Measurements from ENCODE around the gene RPIA.

RPIA gene

GRCh38 chr2:88666576-88666975 lies 24.9 kb upstream of the RPIA start:
- H3K27ac ChIP-seq (ENCODE audit: low read depth, low read length), result no peak overlapping the region
- no peak overlapping the region for H3K9ac ChIP-seq (ENCODE audit: low read length)
- H2BK5ac ChIP-seq (ENCODE audit: low read length), result no peak overlapping the region
- H3K56ac ChIP-seq (ENCODE audit: low read length), result no peak overlapping the region
- H3K79me1 ChIP-seq (ENCODE audit: low read length), result no peaks in the 10 kb centered on the region
- H3K4me3 ChIP-seq (ENCODE audit: low read length), result no peak overlapping the region
- H2BK15ac ChIP-seq (replicated peaks; ENCODE audit: low read depth), result no peak overlapping the region
- no CpG with 5 or more reads among the region's 4 CpGs for WGBS (ENCODE audit: extremely low coverage, insufficient coverage, low lambda C conversion rate)
- H3K4ac ChIP-seq (ENCODE audit: low read depth, low read length), result no peak overlapping the region
- no peaks in the 10 kb centered on the region for H3K36me3 ChIP-seq (ENCODE audit: control insufficient read depth, insufficient read depth, low read length)
- H3K4me2 ChIP-seq (ENCODE audit: low read length), result no peak overlapping the region
- H3K79me2 ChIP-seq (ENCODE audit: control insufficient read depth, insufficient read depth, low read length), result no peaks in the 10 kb centered on the region
- H3K18ac ChIP-seq (ENCODE audit: low read length), result no peak overlapping the region
- no peak overlapping the region for H4K8ac ChIP-seq (ENCODE audit: low read depth, low read length)
- no peak overlapping the region for H2AK5ac ChIP-seq (ENCODE audit: low read length)
- peak overlapping the region; percentile 7 for H3K23ac ChIP-seq (ENCODE audit: low read length)
- no peak overlapping the region for H4K5ac ChIP-seq (ENCODE audit: low read length)
- DNase-seq, result peak; percentile 49
- no peak overlapping the region for H2BK120ac ChIP-seq (ENCODE audit: low read depth, low read length)
- H3K27me3 ChIP-seq (ENCODE audit: insufficient read depth, low read length, poor library complexity), result no peaks in the 10 kb centered on the region
- H3K4me1 ChIP-seq (ENCODE audit: control insufficient read depth, low read depth, low read length), result no peaks in the 10 kb centered on the region

GRCh38 chr2:88667219-88667618 lies 24.3 kb upstream of the RPIA start:
- no peaks in the 10 kb centered on the region for H3K4me1 ChIP-seq (ENCODE audit: control insufficient read depth, low read depth, low read length)
- WGBS (ENCODE audit: extremely low coverage, insufficient coverage, low lambda C conversion rate), result no CpG with 5 or more reads among the region's 2 CpGs
- H2AK5ac ChIP-seq (ENCODE audit: low read length), result no peak overlapping the region
- H3K23ac ChIP-seq (ENCODE audit: low read length), result no peak overlapping the region
- no peak overlapping the region for H2BK15ac ChIP-seq (replicated peaks; ENCODE audit: low read depth)
- no peak overlapping the region for H3K27ac ChIP-seq (ENCODE audit: low read depth, low read length)
- H3K36me3 ChIP-seq (ENCODE audit: control insufficient read depth, insufficient read depth, low read length), result no peaks in the 10 kb centered on the region
- DNase-seq, result no peak
- H4K5ac ChIP-seq (ENCODE audit: low read length), result no peak overlapping the region
- H3K79me1 ChIP-seq (ENCODE audit: low read length), result no peaks in the 10 kb centered on the region
- no peaks in the 10 kb centered on the region for H3K27me3 ChIP-seq (ENCODE audit: insufficient read depth, low read length, poor library complexity)
- no peak overlapping the region for H3K4ac ChIP-seq (ENCODE audit: low read depth, low read length)
- H3K56ac ChIP-seq (ENCODE audit: low read length), result no peak overlapping the region
- no peak overlapping the region for H2BK5ac ChIP-seq (ENCODE audit: low read length)
- no peaks in the 10 kb centered on the region for H3K79me2 ChIP-seq (ENCODE audit: control insufficient read depth, insufficient read depth, low read length)
- no peak overlapping the region for H2BK120ac ChIP-seq (ENCODE audit: low read depth, low read length)
- no peak overlapping the region for H3K9ac ChIP-seq (ENCODE audit: low read length)
- no peak overlapping the region for H3K4me3 ChIP-seq (ENCODE audit: low read length)
- no peak overlapping the region for H3K18ac ChIP-seq (ENCODE audit: low read length)
- no peak overlapping the region for H4K8ac ChIP-seq (ENCODE audit: low read depth, low read length)
- no peak overlapping the region for H3K4me2 ChIP-seq (ENCODE audit: low read length)

GRCh38 chr2:88668862-88669261 lies 22.6 kb upstream of the RPIA start:
- Histone ChIP-seq H2AK5ac (ENCODE audit: low read length) (no peak overlapping the region), H2BK120ac (ENCODE audit: low read depth, low read length) (no peak overlapping the region), H3K36me3 (ENCODE audit: control insufficient read depth, insufficient read depth, low read length) (no peaks in the 10 kb centered on the region), H4K5ac (ENCODE audit: low read length) (no peak overlapping the region), H3K4me2 (ENCODE audit: low read length) (no peak overlapping the region), H3K9ac (ENCODE audit: low read length) (no peak overlapping the region), H4K8ac (ENCODE audit: low read depth, low read length) (no peak overlapping the region), H2BK15ac (replicated peaks; ENCODE audit: low read depth) (no peak overlapping the region), H3K4me1 (ENCODE audit: control insufficient read depth, low read depth, low read length) (no peaks in the 10 kb centered on the region), H3K56ac (ENCODE audit: low read length) (no peak overlapping the region), H3K23ac (ENCODE audit: low read length) (no peak overlapping the region), H3K79me2 (ENCODE audit: control insufficient read depth, insufficient read depth, low read length) (no peaks in the 10 kb centered on the region), H3K27ac (ENCODE audit: low read depth, low read length) (no peak overlapping the region), H3K18ac (ENCODE audit: low read length) (no peak overlapping the region), H2BK5ac (ENCODE audit: low read length) (no peak overlapping the region), H3K4me3 (ENCODE audit: low read length) (no peak overlapping the region), H3K79me1 (ENCODE audit: low read length) (no peaks in the 10 kb centered on the region), H3K4ac (ENCODE audit: low read depth, low read length) (no peak overlapping the region), H3K27me3 (ENCODE audit: insufficient read depth, low read length, poor library complexity) (no peaks in the 10 kb centered on the region)
- no peak for DNase-seq
- no CpG with 5 or more reads among the region's 2 CpGs for WGBS (ENCODE audit: extremely low coverage, insufficient coverage, low lambda C conversion rate)

GRCh38 chr2:88669482-88670214 lies 21.8 kb upstream of the RPIA start:
- Histone ChIP-seq H3K79me1 (ENCODE audit: low read length) (no peaks in the 10 kb centered on the region), H3K23ac (ENCODE audit: low read length) (no peak overlapping the region), H3K27me3 (ENCODE audit: insufficient read depth, low read length, poor library complexity) (no peaks in the 10 kb centered on the region), H4K8ac (ENCODE audit: low read depth, low read length) (no peak overlapping the region), H3K4me1 (ENCODE audit: control insufficient read depth, low read depth, low read length) (no peaks in the 10 kb centered on the region), H3K18ac (ENCODE audit: low read length) (no peak overlapping the region), H2BK120ac (ENCODE audit: low read depth, low read length) (no peak overlapping the region), H3K4me2 (ENCODE audit: low read length) (no peak overlapping the region), H3K79me2 (ENCODE audit: control insufficient read depth, insufficient read depth, low read length) (no peaks in the 10 kb centered on the region), H3K27ac (ENCODE audit: low read depth, low read length) (no peak overlapping the region), H2BK15ac (replicated peaks; ENCODE audit: low read depth) (no peak overlapping the region), H2BK5ac (ENCODE audit: low read length) (no peak overlapping the region), H3K9ac (ENCODE audit: low read length) (no peak overlapping the region), H3K4ac (ENCODE audit: low read depth, low read length) (no peak overlapping the region), H3K56ac (ENCODE audit: low read length) (no peak overlapping the region), H4K5ac (ENCODE audit: low read length) (no peak overlapping the region), H3K36me3 (ENCODE audit: control insufficient read depth, insufficient read depth, low read length) (no peaks in the 10 kb centered on the region), H3K4me3 (ENCODE audit: low read length) (no peak overlapping the region), H2AK5ac (ENCODE audit: low read length) (no peak overlapping the region)
- peak; percentile 61 for DNase-seq
- no CpG with 5 or more reads among the region's 6 CpGs for WGBS (ENCODE audit: extremely low coverage, insufficient coverage, low lambda C conversion rate)

DNA sequence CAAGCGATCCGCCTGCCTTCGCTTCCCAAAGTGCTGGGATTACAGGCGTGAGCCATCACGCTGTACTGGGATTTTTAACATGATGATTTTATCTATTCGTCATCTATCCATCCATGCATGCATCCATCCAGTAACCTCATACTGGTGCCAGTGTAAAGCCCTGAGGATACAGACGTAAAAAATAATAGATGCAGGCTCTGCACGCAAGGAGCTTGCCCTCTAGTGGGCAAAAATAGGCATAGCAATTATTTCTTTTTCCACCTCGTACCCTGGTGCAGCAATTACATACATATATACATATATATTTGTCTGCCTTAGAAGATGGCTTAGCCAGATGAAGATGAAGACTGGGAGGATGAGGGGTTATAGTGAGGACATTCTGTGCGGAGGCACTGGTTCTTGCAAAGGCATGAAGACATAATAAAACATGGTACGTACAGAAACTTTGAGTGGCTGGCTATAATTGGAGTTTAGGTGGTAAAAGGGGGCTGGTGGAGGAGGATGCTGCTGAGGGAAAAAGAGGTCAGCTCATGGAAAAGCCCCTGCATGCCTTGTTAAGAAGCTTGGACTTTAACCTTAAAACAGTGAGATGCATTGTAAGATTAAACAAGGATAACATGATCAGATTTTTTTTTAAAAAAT lies 19.6 kb upstream of the RPIA start:
- Histone ChIP-seq H2BK5ac (ENCODE audit: low read length) (no peak overlapping the region), H3K4me2 (ENCODE audit: low read length) (no peak overlapping the region), H3K36me3 (ENCODE audit: control insufficient read depth, insufficient read depth, low read length) (no peaks in the 10 kb centered on the region), H2BK15ac (replicated peaks; ENCODE audit: low read depth) (no peak overlapping the region), H4K8ac (ENCODE audit: low read depth, low read length) (no peak overlapping the region), H3K79me2 (ENCODE audit: control insufficient read depth, insufficient read depth, low read length) (no peaks in the 10 kb centered on the region), H3K4me1 (ENCODE audit: control insufficient read depth, low read depth, low read length) (no peaks in the 10 kb centered on the region), H3K27me3 (ENCODE audit: insufficient read depth, low read length, poor library complexity) (no peaks in the 10 kb centered on the region), H3K23ac (ENCODE audit: low read length) (no peak overlapping the region), H3K18ac (ENCODE audit: low read length) (no peak overlapping the region), H2AK5ac (ENCODE audit: low read length) (no peak overlapping the region), H2BK120ac (ENCODE audit: low read depth, low read length) (no peak overlapping the region), H3K9ac (ENCODE audit: low read length) (no peak overlapping the region), H3K27ac (ENCODE audit: low read depth, low read length) (no peak overlapping the region), H3K56ac (ENCODE audit: low read length) (no peak overlapping the region), H3K79me1 (ENCODE audit: low read length) (no peaks in the 10 kb centered on the region), H4K5ac (ENCODE audit: low read length) (no peak overlapping the region), H3K4ac (ENCODE audit: low read depth, low read length) (no peak overlapping the region), H3K4me3 (ENCODE audit: low read length) (no peak overlapping the region)
- DNase-seq, result peak; percentile 56
- no CpG with 5 or more reads among the region's 11 CpGs for WGBS (ENCODE audit: extremely low coverage, insufficient coverage, low lambda C conversion rate)
